PFSK-1 (cell line): ENCODE data around the gene BTBD8.

Experiments used
- POLR2AphosphoS5 ChIP-seq: IDR thresholded peaks from 2 replicates; pipeline ENCODE4 v1.6.1; 2012; ENCODE audit warnings: low read depth, mild to moderate bottlenecking, control low read depth, low read length, moderate library complexity
- TAF1 ChIP-seq: IDR thresholded peaks from 2 replicates; pipeline ENCODE4 v1.6.1; 2012; ENCODE audit warnings: low read length, control low read depth, borderline replicate concordance; ENCODE audit not compliant: insufficient read depth
- TF ChIP-seq, protein P1 (sequence below), 2 experiments: IDR thresholded peaks; 2 replicates each; pipeline versions ENCODE4 v1.6.1 to v1.8.0; 2011 to 2012; ENCODE audit warnings: low read depth in 2 of 2, low read length in 2 of 2, control low read depth in 1 of 2, inconsistent platforms in 1 of 2, mild to moderate bottlenecking in 1 of 2, moderate library complexity in 1 of 2; ENCODE audit not compliant: insufficient read depth in 1 of 2

- TF ChIP-seq POLR2AphosphoS5 (no peak), TAF1 (no peak)
- TF ChIP-seq, protein P1, sequence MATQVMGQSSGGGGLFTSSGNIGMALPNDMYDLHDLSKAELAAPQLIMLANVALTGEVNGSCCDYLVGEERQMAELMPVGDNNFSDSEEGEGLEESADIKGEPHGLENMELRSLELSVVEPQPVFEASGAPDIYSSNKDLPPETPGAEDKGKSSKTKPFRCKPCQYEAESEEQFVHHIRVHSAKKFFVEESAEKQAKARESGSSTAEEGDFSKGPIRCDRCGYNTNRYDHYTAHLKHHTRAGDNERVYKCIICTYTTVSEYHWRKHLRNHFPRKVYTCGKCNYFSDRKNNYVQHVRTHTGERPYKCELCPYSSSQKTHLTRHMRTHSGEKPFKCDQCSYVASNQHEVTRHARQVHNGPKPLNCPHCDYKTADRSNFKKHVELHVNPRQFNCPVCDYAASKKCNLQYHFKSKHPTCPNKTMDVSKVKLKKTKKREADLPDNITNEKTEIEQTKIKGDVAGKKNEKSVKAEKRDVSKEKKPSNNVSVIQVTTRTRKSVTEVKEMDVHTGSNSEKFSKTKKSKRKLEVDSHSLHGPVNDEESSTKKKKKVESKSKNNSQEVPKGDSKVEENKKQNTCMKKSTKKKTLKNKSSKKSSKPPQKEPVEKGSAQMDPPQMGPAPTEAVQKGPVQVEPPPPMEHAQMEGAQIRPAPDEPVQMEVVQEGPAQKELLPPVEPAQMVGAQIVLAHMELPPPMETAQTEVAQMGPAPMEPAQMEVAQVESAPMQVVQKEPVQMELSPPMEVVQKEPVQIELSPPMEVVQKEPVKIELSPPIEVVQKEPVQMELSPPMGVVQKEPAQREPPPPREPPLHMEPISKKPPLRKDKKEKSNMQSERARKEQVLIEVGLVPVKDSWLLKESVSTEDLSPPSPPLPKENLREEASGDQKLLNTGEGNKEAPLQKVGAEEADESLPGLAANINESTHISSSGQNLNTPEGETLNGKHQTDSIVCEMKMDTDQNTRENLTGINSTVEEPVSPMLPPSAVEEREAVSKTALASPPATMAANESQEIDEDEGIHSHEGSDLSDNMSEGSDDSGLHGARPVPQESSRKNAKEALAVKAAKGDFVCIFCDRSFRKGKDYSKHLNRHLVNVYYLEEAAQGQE (IDR thresholded peaks at IDR 0.05; ENCODE audit: insufficient read depth in 1 of 2, low read depth in 2 of 2, low read length in 2 of 2): no peak
Measured at GRCh38 chr1:92201973-92202372, 121.8 kb downstream of the BTBD8 start.
